Tibial nerve (tissue), 4 donors: Measurements from ENCODE around the gene MYO1H. TPM values are rescaled to one million over a fixed set of nuclear protein-coding genes. Genes with fewer than 3 reads are reported as not detected.

Experiments used
- DNase-seq, 2 donors: peaks; one replicate each; pipeline ENCODE4 v3.0.0-alpha.2; 2019; ENCODE audit warnings: low spot score in 2 of 2
- H3K27ac ChIP-seq, 4 donors: fragments of 200-600 bp; sonication (generic) in 3 of 4; one replicate each; pipeline ENCODE4 v1.5.1; 2017 to 2019; ENCODE audit warnings: mild to moderate bottlenecking in 1 of 4
- H3K27me3 ChIP-seq, 2 donors: fragments of 200-600 bp; sonication (generic) in 1 of 2; one replicate each; pipeline versions ENCODE4 v1.5.1 to v1.6.0; 2017 to 2019
- H3K36me3 ChIP-seq, 3 donors: fragments of 200-600 bp; sonication (generic); one replicate each; pipeline ENCODE4 v1.5.1; 2018 to 2019
- H3K4me1 ChIP-seq, 4 donors: fragments of 200-600 bp; sonication (generic) in 3 of 4; one replicate each; pipeline ENCODE4 v1.5.1; 2017 to 2019
- H3K4me3 ChIP-seq, 4 donors: fragments of 200-600 bp; sonication (generic) in 3 of 4; one replicate each; pipeline ENCODE4 v1.5.1; 2017 to 2019; ENCODE audit warnings: mild to moderate bottlenecking in 1 of 4, moderate library complexity in 1 of 4
- H3K9me3 ChIP-seq, 4 donors: fragments of 200-600 bp; sonication (generic) in 3 of 4; one replicate each; pipeline ENCODE4 v1.5.1; 2017 to 2019
- EP300 ChIP-seq, 2 donors: sonication (generic); formaldehyde crosslinking; IDR thresholded peaks; one replicate each; pipeline ENCODE4 v1.6.1; 2017; ENCODE audit warnings: antibody characterized with exemption in 2 of 2, mild to moderate bottlenecking in 1 of 2
- POLR2A ChIP-seq, 2 donors: fragments of 450-650 bp; IDR thresholded peaks; one replicate each; pipeline ENCODE4 v1.6.1; 2017; ENCODE audit warnings: antibody characterized with exemption in 2 of 2, mild to moderate bottlenecking in 2 of 2, moderate library complexity in 2 of 2
- WGBS, 2 donors: methylation state at CpG; one replicate each; pipeline ENCODE4 v1.1.5; 2018; 5-methylcytosine and 5-hydroxymethylcytosine counted together
- total RNA-seq, 4 donors: library from RNA; depleted of rRNA; stranded (reverse); fragments of >200 nt; gene quantifications; one replicate each; pipeline ENCODE4 v1.1.0, GENCODE V29; 2016
- TF ChIP-seq, protein P1 (sequence below), 5 experiments: fragments of 200-600 bp in 3 of 5; fragments of 450-650 bp in 2 of 5; sonication (generic) in 3 of 5; IDR thresholded peaks; one replicate each; pipeline ENCODE4 v1.5.1; 2016 to 2019; ENCODE audit warnings: antibody characterized with exemption in 5 of 5, mild to moderate bottlenecking in 3 of 5, moderate library complexity in 2 of 5

MYO1H gene
- total RNA-seq, 4 donors from 2014 or later: 0.20 TPM; not detected in 3

DNA sequence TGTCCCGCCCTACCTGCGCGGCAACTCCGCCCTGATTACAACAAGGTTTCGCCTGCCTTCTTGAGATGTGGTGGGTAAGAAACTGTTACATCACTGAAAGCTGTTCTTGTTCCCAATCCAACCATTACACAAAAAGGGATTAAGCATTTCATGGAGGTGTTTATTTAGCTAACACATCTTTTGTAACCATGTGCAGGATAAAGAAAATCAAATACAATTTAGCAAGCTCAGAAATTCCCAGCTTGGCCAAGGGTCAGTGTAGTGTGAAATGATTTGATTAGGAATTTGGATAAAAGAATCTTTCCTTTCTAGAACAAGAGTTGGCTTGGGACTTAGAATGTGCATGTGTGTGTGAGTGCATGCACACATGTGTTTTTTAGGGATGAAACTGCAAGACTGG lies 44.9 kb upstream of the MYO1H start:
- Histone ChIP-seq H3K4me3 (no peak overlapping the region), H3K9me3 (no peaks in the 10 kb centered on the region), H3K4me1 (no peaks in the 10 kb centered on the region), H3K36me3 (no peaks in the 10 kb centered on the region), H3K27ac (no peak overlapping the region), H3K27me3 (peaks cover 0 to 53% of the 10 kb centered on the region in 2 donors)
- no peak for DNase-seq
- TF ChIP-seq EP300 (IDR thresholded peaks at IDR 0.05) (no peak), POLR2A (IDR thresholded peaks at IDR 0.05) (no peak)
- TF ChIP-seq, protein P1, sequence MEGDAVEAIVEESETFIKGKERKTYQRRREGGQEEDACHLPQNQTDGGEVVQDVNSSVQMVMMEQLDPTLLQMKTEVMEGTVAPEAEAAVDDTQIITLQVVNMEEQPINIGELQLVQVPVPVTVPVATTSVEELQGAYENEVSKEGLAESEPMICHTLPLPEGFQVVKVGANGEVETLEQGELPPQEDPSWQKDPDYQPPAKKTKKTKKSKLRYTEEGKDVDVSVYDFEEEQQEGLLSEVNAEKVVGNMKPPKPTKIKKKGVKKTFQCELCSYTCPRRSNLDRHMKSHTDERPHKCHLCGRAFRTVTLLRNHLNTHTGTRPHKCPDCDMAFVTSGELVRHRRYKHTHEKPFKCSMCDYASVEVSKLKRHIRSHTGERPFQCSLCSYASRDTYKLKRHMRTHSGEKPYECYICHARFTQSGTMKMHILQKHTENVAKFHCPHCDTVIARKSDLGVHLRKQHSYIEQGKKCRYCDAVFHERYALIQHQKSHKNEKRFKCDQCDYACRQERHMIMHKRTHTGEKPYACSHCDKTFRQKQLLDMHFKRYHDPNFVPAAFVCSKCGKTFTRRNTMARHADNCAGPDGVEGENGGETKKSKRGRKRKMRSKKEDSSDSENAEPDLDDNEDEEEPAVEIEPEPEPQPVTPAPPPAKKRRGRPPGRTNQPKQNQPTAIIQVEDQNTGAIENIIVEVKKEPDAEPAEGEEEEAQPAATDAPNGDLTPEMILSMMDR (IDR thresholded peaks at IDR 0.05): no peak
- 79 to 83% methylated on average over 5 of the region's 5 CpGs for WGBS, 2 donors

DNA sequence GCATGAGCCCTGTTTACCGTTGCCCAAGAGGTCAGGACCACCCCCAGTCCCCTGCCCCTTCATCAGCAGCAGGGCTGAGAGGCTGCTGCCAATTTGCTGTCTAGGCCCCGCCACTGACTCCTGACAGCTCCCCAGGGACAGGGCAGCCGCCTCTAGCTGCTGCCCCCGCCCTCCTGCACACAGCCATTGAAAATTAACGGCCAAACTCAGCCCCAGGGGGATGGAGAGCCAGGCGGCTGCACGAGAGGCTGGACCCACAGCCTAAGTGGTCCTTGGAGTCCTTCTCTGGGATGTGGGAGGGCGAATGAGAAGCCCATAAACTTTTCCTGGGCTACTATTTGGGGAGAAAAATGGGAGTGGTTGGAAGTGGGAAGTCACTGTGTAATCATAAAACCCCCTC lies 43.2 kb upstream of the MYO1H start:
- TF ChIP-seq EP300 (IDR thresholded peaks at IDR 0.05) (no peak), POLR2A (IDR thresholded peaks at IDR 0.05) (no peak)
- TF ChIP-seq, protein P1 (IDR thresholded peaks at IDR 0.05): no peak

DNA sequence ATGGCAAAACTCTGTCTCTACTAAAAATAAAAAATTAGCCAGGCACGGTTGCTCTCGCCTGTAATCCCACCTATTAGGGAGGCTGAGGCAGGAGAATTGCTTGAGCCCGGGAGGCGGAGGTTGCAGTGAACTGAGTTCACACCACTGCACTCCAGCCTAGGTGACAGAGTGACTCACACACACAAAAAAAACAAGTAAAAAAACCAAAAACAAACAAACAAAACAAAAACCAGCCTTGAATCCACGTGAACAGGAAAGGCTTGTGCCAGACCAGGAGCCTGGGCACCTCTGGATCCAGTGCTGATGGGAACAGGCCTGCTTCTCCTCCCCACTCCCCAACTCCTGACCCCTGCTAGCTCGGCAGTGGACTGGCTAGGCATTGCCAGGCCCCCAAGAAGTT lies 42.2 kb upstream of the MYO1H start:
- no peak overlapping the region for H3K27ac ChIP-seq
- no peaks in the 10 kb centered on the region for H3K36me3 ChIP-seq
- H3K9me3 ChIP-seq: no peaks in the 10 kb centered on the region
- WGBS, 2 donors: 70 to 76% methylated on average over 6 of the region's 6 CpGs
- H3K4me1 ChIP-seq: peaks cover 0 to 18% (median 13%) of the 10 kb centered on the region in 4 donors
- peaks cover 0 to 74% of the 10 kb centered on the region in 2 donors for H3K27me3 ChIP-seq
- no peak for TF ChIP-seq POLR2A (IDR thresholded peaks at IDR 0.05)
- no peak for TF ChIP-seq EP300 (IDR thresholded peaks at IDR 0.05)
- TF ChIP-seq, protein P1 (IDR thresholded peaks at IDR 0.05): no peak
- H3K4me3 ChIP-seq: no peak overlapping the region
- DNase-seq: no peak

More for the DNA sequence above, 43.2 kb upstream of the MYO1H start:
- Histone ChIP-seq H3K27me3 (peaks cover 0 to 70% of the 10 kb centered on the region in 2 donors), H3K27ac (no peak overlapping the region), H3K4me3 (no peak overlapping the region), H3K4me1 (peaks cover 0 to 11% (median 8%) of the 10 kb centered on the region in 4 donors), H3K9me3 (no peaks in the 10 kb centered on the region), H3K36me3 (no peaks in the 10 kb centered on the region)
- WGBS, 2 donors: 22 to 28% methylated on average over 8 of the region's 8 CpGs
- DNase-seq: no peak

DNA sequence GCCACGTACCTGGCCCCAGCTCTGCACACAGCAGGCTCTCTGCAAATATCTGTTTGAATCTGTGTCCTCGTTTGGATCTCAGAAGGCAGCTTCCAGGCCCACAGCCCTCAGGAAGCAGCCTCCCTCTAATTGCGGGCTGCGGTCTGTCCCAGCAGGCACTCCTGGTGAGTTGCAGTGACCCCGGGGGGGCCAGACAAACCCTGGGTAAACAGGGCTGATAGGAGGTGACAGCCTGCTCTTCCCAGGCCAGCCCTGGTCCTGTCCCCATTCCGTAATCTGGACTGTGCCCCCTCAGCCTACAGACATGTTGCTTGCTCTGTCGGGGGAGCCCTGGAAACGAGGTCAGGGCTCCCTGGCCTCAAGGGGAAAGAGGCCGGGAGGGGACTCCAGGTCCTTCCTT lies 40.6 kb upstream of the MYO1H start:
- no peak for DNase-seq
- Histone ChIP-seq H3K36me3 (no peaks in the 10 kb centered on the region), H3K4me1 (peaks cover 0 to 22% (median 14%) of the 10 kb centered on the region in 4 donors), H3K27me3 (peaks cover 0 to 82% of the 10 kb centered on the region in 2 donors), H3K4me3 (no peak overlapping the region), H3K27ac (no peak overlapping the region), H3K9me3 (no peaks in the 10 kb centered on the region)
- 64 to 65% methylated on average over 7 to 8 of the region's 9 CpGs for WGBS, 2 donors
- TF ChIP-seq EP300 (IDR thresholded peaks at IDR 0.05): no peak
- TF ChIP-seq, protein P1 (IDR thresholded peaks at IDR 0.05): no peak
- TF ChIP-seq POLR2A (IDR thresholded peaks at IDR 0.05): no peak

DNA sequence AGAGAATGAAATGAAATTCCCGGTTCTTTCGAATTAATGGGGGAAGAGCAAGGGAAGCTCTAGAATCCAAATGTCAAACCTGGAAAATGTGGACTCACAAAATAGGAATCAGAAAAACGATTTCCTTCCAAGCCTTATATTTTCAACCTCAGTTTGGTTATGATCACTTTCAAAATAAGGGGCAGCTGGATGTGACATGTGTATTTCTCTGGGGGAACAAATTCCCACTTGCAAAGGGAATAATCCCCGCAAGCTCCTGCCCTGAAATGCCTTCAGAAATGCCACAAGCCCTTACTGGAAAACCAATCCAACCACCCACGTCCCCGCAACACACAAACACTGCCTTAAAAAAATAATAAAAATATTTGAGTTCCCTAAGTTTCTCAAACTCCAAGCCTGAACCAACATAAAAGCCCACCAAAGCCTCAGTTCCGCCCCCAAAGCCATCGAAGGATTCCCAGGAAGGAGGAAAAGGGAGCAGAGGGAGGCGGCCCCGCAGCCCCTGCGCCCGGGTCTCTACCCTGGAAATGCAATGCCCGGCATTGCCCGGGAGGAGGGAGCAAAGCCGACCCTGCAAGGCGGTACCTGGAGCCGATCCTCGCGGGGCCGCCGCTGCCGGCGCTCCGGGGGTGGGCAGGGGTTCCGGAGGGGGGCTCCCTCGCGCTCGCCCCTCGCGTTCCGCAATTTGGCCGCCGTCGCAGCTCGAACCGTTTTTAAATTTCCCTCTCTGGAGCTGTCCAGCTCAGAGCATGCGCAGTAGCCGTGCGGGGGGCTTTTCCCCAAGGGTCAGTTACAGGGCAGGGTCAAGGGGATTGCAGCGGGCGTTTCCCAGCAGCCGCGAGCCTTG lies 38.9 kb upstream of the MYO1H start, which contains the start of gene FOXN4:
TSS of gene FOXN4 (minus strand) at position 751 of the 847 bp plus-strand sequence. CDS start 963 bp downstream, outside the sequence.
- Histone ChIP-seq H3K4me1 (peaks cover 0 to 22% (median 14%) of the 10 kb centered on the region in 4 donors), H3K4me3 (peak within 1 kb of the TSS; percentile 17 to 54 (median 26)), H3K27me3 (peaks cover 0 to 82% of the 10 kb centered on the region in 2 donors), H3K9me3 (no peaks in the 10 kb centered on the region), H3K27ac (no peak within 1 kb of the TSS), H3K36me3 (no peaks in the 10 kb centered on the region)
- WGBS, 2 donors: 8 to 11% methylated on average over 27 to 34 of the region's 43 CpGs
- TF ChIP-seq, protein P1 (IDR thresholded peaks at IDR 0.05): no peak
- TF ChIP-seq POLR2A (IDR thresholded peaks at IDR 0.05) (no peak), EP300 (IDR thresholded peaks at IDR 0.05) (no peak)
- no peak for DNase-seq
